ENCODE measurements around the gene CYCS. TPM values are rescaled to one million over a fixed set of nuclear protein-coding genes. Genes with fewer than 3 reads are reported as not detected.

The CYCS gene
- total and polyA plus RNA-seq, 2 experiments from 2014 or later = 91.3 to 155 TPM

- 85% methylated on average over 8 of the region's 8 CpGs for WGBS (ENCODE audit: low lambda C conversion rate, missing lambda C conversion rate)
- Histone ChIP-seq H3K4me3 (no peak overlapping the region), H3K27ac (no peak overlapping the region), H3K9me2 (replicated peaks; ENCODE audit: insufficient read depth) (no peaks in the 10 kb centered on the region), H4K20me1 (ENCODE audit: insufficient read depth, poor library complexity, severe bottlenecking) (no peaks in the 10 kb centered on the region), H3K36me3 (replicated peaks; ENCODE audit: insufficient read depth, low read depth) (no peaks in the 10 kb centered on the region), H3K4me1 (ENCODE audit: insufficient read depth) (no peaks in the 10 kb centered on the region), H3K79me2 (no peaks in the 10 kb centered on the region), H2AFZ (no peak overlapping the region), H3K27me3 (no peaks in the 10 kb centered on the region), H3K9me3 (ENCODE audit: low read depth) (no peaks in the 10 kb centered on the region), H3K4me2 (no peak overlapping the region)
- DNase-seq (ENCODE audit: low spot score) = no peak
- TF ChIP-seq EZH2 (IDR thresholded peaks at IDR 0.05; ENCODE audit: borderline replicate concordance) (no peak), EZH2phosphoT487 (IDR thresholded peaks at IDR 0.05; ENCODE audit: low read depth, severe bottlenecking, unreplicated experiment) (no peak), CTCF (IDR thresholded peaks at IDR 0.05; ENCODE audit: poor library complexity) (no peak)
These were observed 49.6 kb downstream of the CYCS start for GRCh38 chr7:25075459-25075858.

DNA sequence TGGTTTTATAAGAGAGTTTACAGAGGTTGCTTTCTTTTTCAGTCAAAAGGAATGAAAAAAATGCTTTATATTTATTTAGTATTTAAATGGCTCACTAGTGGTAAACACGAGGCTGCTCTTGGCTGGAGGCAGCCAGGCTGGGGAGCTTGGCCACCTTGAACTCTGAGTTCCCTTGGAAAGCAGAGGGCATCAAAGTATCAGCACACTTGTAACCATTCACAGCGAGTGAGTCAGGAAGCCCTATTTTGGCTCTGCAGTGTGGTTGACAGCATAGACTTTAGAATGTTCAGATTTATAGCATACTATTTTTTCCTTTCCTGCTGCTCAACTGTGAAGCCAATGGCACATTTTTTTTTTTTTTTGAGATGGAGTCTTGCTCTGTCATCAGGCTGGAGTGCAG lies 51.6 kb downstream of the CYCS start:
- Histone ChIP-seq H3K36me3 (replicated peaks; ENCODE audit: insufficient read depth, low read depth) (no peaks in the 10 kb centered on the region), H3K9me2 (replicated peaks; ENCODE audit: insufficient read depth) (no peaks in the 10 kb centered on the region), H3K27ac (no peak overlapping the region), H4K20me1 (ENCODE audit: insufficient read depth, poor library complexity, severe bottlenecking) (no peaks in the 10 kb centered on the region), H3K4me2 (no peak overlapping the region), H3K79me2 (no peaks in the 10 kb centered on the region), H2AFZ (no peak overlapping the region), H3K9me3 (ENCODE audit: low read depth) (no peaks in the 10 kb centered on the region), H3K4me1 (ENCODE audit: insufficient read depth) (no peaks in the 10 kb centered on the region), H3K4me3 (no peak overlapping the region), H3K27me3 (no peaks in the 10 kb centered on the region)
- DNase-seq (ENCODE audit: low spot score) = peak; percentile 33
- TF ChIP-seq EZH2 (IDR thresholded peaks at IDR 0.05; ENCODE audit: borderline replicate concordance) (no peak), CTCF (IDR thresholded peaks at IDR 0.05; ENCODE audit: poor library complexity) (no peak), EZH2phosphoT487 (IDR thresholded peaks at IDR 0.05; ENCODE audit: low read depth, severe bottlenecking, unreplicated experiment) (no peak)
- WGBS (ENCODE audit: low lambda C conversion rate, missing lambda C conversion rate) = 50% methylated on average over 2 of the region's 2 CpGs

Other genes starting within 250 kb of the CYCS start
- gene OSBPL3, start 145.1 kb downstream of the CYCS start, total RNA-seq = 18.0 and 19.1 TPM in 2 replicates
- 11.4 and 13.7 TPM in 2 replicates for gene OSBPL3, start 145.1 kb downstream of the CYCS start, polyA plus RNA-seq
- gene NPVF, start 103.2 kb upstream of the CYCS start, total RNA-seq = not detected in 2 replicates
- gene NPVF, start 103.2 kb upstream of the CYCS start, polyA plus RNA-seq = not detected in 2 replicates

Data from hepatocyte (in vitro differentiated cells).